Stimulated activated CD4-positive, alpha-beta T cell treated with anti-CD3 and anti-CD28 coated beads, Interleukin-1b, Interleukin-23, amount 100 ng/mL, for 1 hour (primary cell): ENCODE data around the gene OPRM1.

Experiments
- DNase-seq, 2 donors: peaks; one replicate each; pipeline ENCODE4 v3.0.0-alpha.2; 2020; ENCODE audit warnings: low read depth in 2 of 2

The OPRM1 gene

GRCh38 chr6:154080461-154081189, 41.6 kb downstream of the OPRM1 start:
- no peak for DNase-seq

- DNase-seq: no peak
Measured at GRCh38 chr6:154086510-154086909, 47.5 kb downstream of the OPRM1 start.

GRCh38 chr6:154092326-154092962, 53.4 kb downstream of the OPRM1 start:
- no peak for DNase-seq

- no peak for DNase-seq
Measured at GRCh38 chr6:154093231-154094044, 54.4 kb downstream of the OPRM1 start.

- DNase-seq: no peak
Measured at GRCh38 chr6:154095571-154095970, 56.5 kb downstream of the OPRM1 start.

- no peak for DNase-seq
Measured at GRCh38 chr6:154096316-154096715, 57.3 kb downstream of the OPRM1 start.

- DNase-seq: no peak
Measured at GRCh38 chr6:154096834-154097233, 57.8 kb downstream of the OPRM1 start.

GRCh38 chr6:154099211-154099610, 60.2 kb downstream of the OPRM1 start:
- no peak for DNase-seq

GRCh38 chr6:154106251-154106650, 67.2 kb downstream of the OPRM1 start:
- no peak for DNase-seq

GRCh38 chr6:154111025-154111424, 72.0 kb downstream of the OPRM1 start:
- no peak for DNase-seq

GRCh38 chr6:154112181-154112809, 73.3 kb downstream of the OPRM1 start:
- no peak for DNase-seq

GRCh38 chr6:154113392-154113791, 74.4 kb downstream of the OPRM1 start:
- DNase-seq: no peak

- no peak for DNase-seq
Measured at GRCh38 chr6:154117485-154117884, 78.4 kb downstream of the OPRM1 start.

- no peak for DNase-seq
Measured at GRCh38 chr6:154122195-154122925, 83.3 kb downstream of the OPRM1 start.

GRCh38 chr6:154123155-154123956, 84.3 kb downstream of the OPRM1 start:
- no peak for DNase-seq

GRCh38 chr6:154125421-154125820, 86.4 kb downstream of the OPRM1 start:
- no peak for DNase-seq

- DNase-seq: no peak
Measured at GRCh38 chr6:154127657-154128056, 88.6 kb downstream of the OPRM1 start.

- no peak for DNase-seq
Measured at GRCh38 chr6:154134471-154135147, 95.6 kb downstream of the OPRM1 start.

GRCh38 chr6:154138793-154139192, 99.8 kb downstream of the OPRM1 start:
- DNase-seq: no peak

GRCh38 chr6:154139892-154140291, 100.9 kb downstream of the OPRM1 start:
- DNase-seq: no peak
